ENCODE measurements around the gene ITSN2. TPM values are rescaled to one million over a fixed set of nuclear protein-coding genes. Genes with fewer than 3 reads are reported as not detected.

The ITSN2 gene
- total RNA-seq, 1 experiment from 2014 or later, result 19.8 TPM

- Mint-ChIP-seq H3K27me3 (ENCODE audit: low read depth) (no peaks in the 10 kb centered on the region), H3K9me3 (no peaks in the 10 kb centered on the region), H3K4me3 (no peak overlapping the region), H3K4me1 (no peaks in the 10 kb centered on the region), H3K27ac (no peak overlapping the region), H3K36me3 (no peaks in the 10 kb centered on the region)
- no peak for TF ChIP-seq FOXJ3 (CRISPR knock-in tag; IDR thresholded peaks at IDR 0.05; ENCODE audit: borderline replicate concordance)
- TF ChIP-seq ETV6 (CRISPR knock-in tag; IDR thresholded peaks at IDR 0.05), result no peak
- TF ChIP-seq HMGA2 (CRISPR knock-in tag; IDR thresholded peaks at IDR 0.05), result no peak
- TF ChIP-seq ZNF423 (CRISPR knock-in tag; IDR thresholded peaks at IDR 0.05), result no peak
- no peak for TF ChIP-seq STAT6 (CRISPR knock-in tag; conservative IDR thresholded peaks at IDR 0.05; ENCODE audit: low read depth)
- no peak for TF ChIP-seq ZNF396 (CRISPR knock-in tag; IDR thresholded peaks at IDR 0.05; ENCODE audit: borderline replicate concordance)
- TF ChIP-seq ELF4 (CRISPR knock-in tag; IDR thresholded peaks at IDR 0.05; ENCODE audit: low read depth), result no peak
- TF ChIP-seq ZNF263 (CRISPR knock-in tag; IDR thresholded peaks at IDR 0.05; ENCODE audit: low read depth), result no peak
- no peak for TF ChIP-seq OVOL2 (CRISPR knock-in tag; IDR thresholded peaks at IDR 0.05; ENCODE audit: borderline replicate concordance)
- TF ChIP-seq NR2C2 (CRISPR knock-in tag; IDR thresholded peaks at IDR 0.05), result no peak
- TF ChIP-seq ZNF138 (CRISPR knock-in tag; conservative IDR thresholded peaks at IDR 0.05), result no peak
- no peak for TF ChIP-seq TEAD1 (CRISPR knock-in tag; IDR thresholded peaks at IDR 0.05)
- no peak for TF ChIP-seq CTCF (IDR thresholded peaks at IDR 0.05)
- TF ChIP-seq, protein P1, sequence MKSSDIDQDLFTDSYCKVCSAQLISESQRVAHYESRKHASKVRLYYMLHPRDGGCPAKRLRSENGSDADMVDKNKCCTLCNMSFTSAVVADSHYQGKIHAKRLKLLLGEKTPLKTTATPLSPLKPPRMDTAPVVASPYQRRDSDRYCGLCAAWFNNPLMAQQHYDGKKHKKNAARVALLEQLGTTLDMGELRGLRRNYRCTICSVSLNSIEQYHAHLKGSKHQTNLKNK (CRISPR knock-in tag; IDR thresholded peaks at IDR 0.05), result no peak
- TF ChIP-seq, protein P2, sequence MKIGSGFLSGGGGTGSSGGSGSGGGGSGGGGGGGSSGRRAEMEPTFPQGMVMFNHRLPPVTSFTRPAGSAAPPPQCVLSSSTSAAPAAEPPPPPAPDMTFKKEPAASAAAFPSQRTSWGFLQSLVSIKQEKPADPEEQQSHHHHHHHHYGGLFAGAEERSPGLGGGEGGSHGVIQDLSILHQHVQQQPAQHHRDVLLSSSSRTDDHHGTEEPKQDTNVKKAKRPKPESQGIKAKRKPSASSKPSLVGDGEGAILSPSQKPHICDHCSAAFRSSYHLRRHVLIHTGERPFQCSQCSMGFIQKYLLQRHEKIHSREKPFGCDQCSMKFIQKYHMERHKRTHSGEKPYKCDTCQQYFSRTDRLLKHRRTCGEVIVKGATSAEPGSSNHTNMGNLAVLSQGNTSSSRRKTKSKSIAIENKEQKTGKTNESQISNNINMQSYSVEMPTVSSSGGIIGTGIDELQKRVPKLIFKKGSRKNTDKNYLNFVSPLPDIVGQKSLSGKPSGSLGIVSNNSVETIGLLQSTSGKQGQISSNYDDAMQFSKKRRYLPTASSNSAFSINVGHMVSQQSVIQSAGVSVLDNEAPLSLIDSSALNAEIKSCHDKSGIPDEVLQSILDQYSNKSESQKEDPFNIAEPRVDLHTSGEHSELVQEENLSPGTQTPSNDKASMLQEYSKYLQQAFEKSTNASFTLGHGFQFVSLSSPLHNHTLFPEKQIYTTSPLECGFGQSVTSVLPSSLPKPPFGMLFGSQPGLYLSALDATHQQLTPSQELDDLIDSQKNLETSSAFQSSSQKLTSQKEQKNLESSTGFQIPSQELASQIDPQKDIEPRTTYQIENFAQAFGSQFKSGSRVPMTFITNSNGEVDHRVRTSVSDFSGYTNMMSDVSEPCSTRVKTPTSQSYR (CRISPR knock-in tag; IDR thresholded peaks at IDR 0.05), result no peak
- TF ChIP-seq ZNF512 (CRISPR knock-in tag; IDR thresholded peaks at IDR 0.05; ENCODE audit: borderline replicate concordance), result no peak
- no peak for TF ChIP-seq NFE2L1 (CRISPR knock-in tag; IDR thresholded peaks at IDR 0.05)
- ATAC-seq, result no peak
- ChIA-PET CTCF (no interaction called here), POLR2A (interaction anchor here (0.5 kb wide), 1 partner anchor 323 kb away, joined by 3 read pairs; no protein-coding TSS in a partner anchor)
- no peak for DNase-seq (ENCODE audit: low spot score)
Measured at GRCh38 chr2:24222946-24223345, 137.4 kb downstream of the ITSN2 start.

Data from WTC11 (cell line).